H1 (cell line): ENCODE data around the gene MRPL4. TPM values are rescaled to one million over a fixed set of nuclear protein-coding genes. Genes with fewer than 3 reads are reported as not detected.
A peak's percentile ranks its signal among the peaks of the same experiment; 100 is the strongest.

Experiments used
- CTCF ChIA-PET: fragments of 300-600 bp; sonication (Branson Sonifier 250); formaldehyde crosslinking; loops from one replicate; lab custom pipeline; 2021; ENCODE audit not compliant: partially characterized antibody; lab: Charles Lee
- POLR2A ChIA-PET: fragments of 300-600 bp; sonication (Branson Sonifier 250); formaldehyde crosslinking; loops from one replicate; lab custom pipeline; 2021; ENCODE audit warnings: inconsistent platforms; ENCODE audit not compliant: partially characterized antibody; lab: Charles Lee
- DNase-seq, 2 experiments: peaks; one replicate each; pipeline versions ENCODE4 v3.0.0 to v3.0.0-alpha.2; 2010 to 2022; ENCODE audit warnings: low spot score in 2 of 2, low read depth in 1 of 2, mixed read lengths in 1 of 2
- FAIRE-seq: peaks from 2 replicates; lab custom pipeline; 2011; peaks lifted over from hg19 to GRCh38; lab: Jason Lieb, UNC
- H2AFZ ChIP-seq: 2 replicates; pipeline ENCODE4 v1.8.1; 2012; ENCODE audit warnings: low read length, inconsistent platforms
- H2AK5ac ChIP-seq: 2 replicates; pipeline ENCODE4 v1.6.1; 2013; ENCODE audit warnings: low read depth, low read length
- H2BK120ac ChIP-seq: replicated peaks from 2 replicates; pipeline ENCODE3; 2013; ENCODE audit warnings: low read depth, low read length, inconsistent platforms
- H2BK12ac ChIP-seq: 2 replicates; pipeline ENCODE4 v1.6.1; 2013; ENCODE audit warnings: low read depth, low read length
- H2BK15ac ChIP-seq: 2 replicates; pipeline ENCODE4 v1.6.1; 2013; ENCODE audit warnings: low read length
- H2BK20ac ChIP-seq: 2 replicates; pipeline ENCODE4 v1.6.1; 2013; ENCODE audit warnings: low read length
- H2BK5ac ChIP-seq: 2 replicates; pipeline ENCODE4 v1.6.1; 2013; ENCODE audit warnings: low read depth, low read length
- H3K14ac ChIP-seq: 2 replicates; pipeline ENCODE4 v1.6.1; 2013; ENCODE audit warnings: inconsistent platforms; ENCODE audit not compliant: insufficient read length
- H3K18ac ChIP-seq: 2 replicates; pipeline ENCODE4 v1.6.1; 2013; ENCODE audit warnings: low read length; ENCODE audit errors: extremely low read depth
- H3K23ac ChIP-seq: 2 replicates; pipeline ENCODE4 v1.6.1; 2013; ENCODE audit warnings: inconsistent platforms; ENCODE audit not compliant: insufficient read length
- H3K23me2 ChIP-seq: 2 replicates; pipeline ENCODE4 v1.6.1; 2013; ENCODE audit warnings: low read depth, low read length
- H3K27ac ChIP-seq: 2 replicates; pipeline ENCODE4 v1.6.1; 2011; ENCODE audit warnings: low read depth, low read length, inconsistent platforms
- H3K27me3 ChIP-seq, 4 experiments: replicated peaks in 1 of 4; 1 replicate in 1 of 4; 2 replicates in 3 of 4; pipeline versions ENCODE4 v1.6.1 to v1.8.1; 2011 to 2013; ENCODE audit warnings: low read length in 3 of 4, mild to moderate bottlenecking in 3 of 4, inconsistent platforms in 2 of 4, mixed read lengths in 2 of 4, moderate library complexity in 1 of 4; ENCODE audit not compliant: control insufficient read depth in 3 of 4, insufficient read depth in 3 of 4; ENCODE audit errors: extremely low read depth in 1 of 4
- H3K36me3 ChIP-seq, 4 experiments: 2 replicates each; pipeline versions ENCODE4 v1.6.1 to v1.8.1; 2011 to 2013; ENCODE audit warnings: mild to moderate bottlenecking in 4 of 4, low read length in 3 of 4, moderate library complexity in 2 of 4, control low read depth in 1 of 4, inconsistent platforms in 1 of 4; ENCODE audit not compliant: insufficient read depth in 4 of 4, control insufficient read depth in 2 of 4
- H3K4ac ChIP-seq: replicated peaks from 2 replicates; pipeline ENCODE3; 2013; ENCODE audit warnings: low read length, low read depth, mixed read lengths, inconsistent platforms; ENCODE audit not compliant: insufficient read length
- H3K4me1 ChIP-seq, 4 experiments: replicated peaks in 1 of 4; 1 replicate in 1 of 4; 2 replicates in 3 of 4; pipeline versions ENCODE4 v1.6.1 to v1.8.1; 2011 to 2013; ENCODE audit warnings: low read length in 3 of 4, inconsistent platforms in 2 of 4, mixed read lengths in 1 of 4; ENCODE audit not compliant: insufficient read depth in 4 of 4, control insufficient read depth in 3 of 4
- H3K4me2 ChIP-seq, 2 experiments: 2 replicates each; pipeline versions ENCODE4 v1.6.1 to v1.8.1; 2011 to 2013; ENCODE audit warnings: low read depth in 2 of 2, low read length in 2 of 2, control low read depth in 1 of 2, inconsistent platforms in 1 of 2, mild to moderate bottlenecking in 1 of 2; ENCODE audit not compliant: insufficient read depth in 1 of 2
- H3K4me3 ChIP-seq, 4 experiments: fragments of 200-600, 300-600 bp in 1 of 4; sonication (generic), shearing (Covaris generic), sonication (Bioruptor Twin) in 1 of 4; 2 replicates each; pipeline versions ENCODE4 v1.5.1 to v1.8.1; 2011 to 2016; ENCODE audit warnings: low read length in 4 of 4, low read depth in 3 of 4, control low read depth in 2 of 4, inconsistent platforms in 2 of 4, mild to moderate bottlenecking in 2 of 4, mixed read lengths in 1 of 4, moderate library complexity in 1 of 4; ENCODE audit not compliant: insufficient read depth in 2 of 4; ENCODE audit errors: extremely low read depth in 1 of 4
- H3K56ac ChIP-seq: replicated peaks from 2 replicates; pipeline ENCODE3; 2013; ENCODE audit warnings: low read depth, mild to moderate bottlenecking, mixed read lengths, low read length, inconsistent platforms; ENCODE audit not compliant: insufficient read length
- H3K79me1 ChIP-seq: 2 replicates; pipeline ENCODE4 v1.6.1; 2013; ENCODE audit warnings: low read depth, low read length, control low read depth
- H3K79me2 ChIP-seq, 2 experiments: 2 replicates each; pipeline versions ENCODE4 v1.6.1 to v1.8.1; 2012 to 2013; ENCODE audit warnings: low read length in 2 of 2, mild to moderate bottlenecking in 2 of 2, inconsistent platforms in 1 of 2; ENCODE audit not compliant: insufficient read depth in 2 of 2, control insufficient read depth in 1 of 2
- H3K9ac ChIP-seq, 4 experiments: replicated peaks in 1 of 4; 1 replicate in 1 of 4; 2 replicates in 3 of 4; pipeline versions ENCODE4 v1.6.1 to v1.8.1; 2011 to 2013; ENCODE audit warnings: low read depth in 3 of 4, low read length in 3 of 4, control low read depth in 2 of 4, mild to moderate bottlenecking in 2 of 4, moderate library complexity in 2 of 4, inconsistent platforms in 1 of 4; ENCODE audit errors: extremely low read depth in 1 of 4
- H3K9me3 ChIP-seq, 2 experiments: 2 replicates each; pipeline versions ENCODE4 v1.6.1 to v1.8.1; 2012 to 2013; ENCODE audit warnings: mild to moderate bottlenecking in 2 of 2, moderate library complexity in 2 of 2, control low read depth in 1 of 2, inconsistent platforms in 1 of 2, low read depth in 1 of 2, low read length in 1 of 2, mixed read lengths in 1 of 2; ENCODE audit not compliant: insufficient read depth in 2 of 2
- H4K20me1 ChIP-seq, 2 experiments: replicated peaks in 1 of 2; 2 replicates each; pipeline versions ENCODE3 to v1.8.1; 2011 to 2013; ENCODE audit warnings: inconsistent platforms in 2 of 2, low read length in 2 of 2, mild to moderate bottlenecking in 1 of 2; ENCODE audit not compliant: insufficient read depth in 2 of 2, control insufficient read depth in 1 of 2
- H4K5ac ChIP-seq: 2 replicates; pipeline ENCODE4 v1.6.1; 2013; ENCODE audit warnings: low read length, low read depth, mixed read lengths, inconsistent platforms; ENCODE audit not compliant: insufficient read length
- H4K8ac ChIP-seq: 2 replicates; pipeline ENCODE4 v1.8.0; 2013; ENCODE audit warnings: mild to moderate bottlenecking, moderate library complexity, low read length, inconsistent platforms; ENCODE audit not compliant: insufficient read depth; ENCODE audit errors: extremely low read depth
- H4K91ac ChIP-seq: replicated peaks from 2 replicates; pipeline ENCODE3; 2013; ENCODE audit warnings: low read length, mixed read lengths, inconsistent platforms; ENCODE audit not compliant: insufficient read length
- CHD2 ChIP-seq: IDR thresholded peaks from 2 replicates; pipeline ENCODE4 v1.6.1; 2012; ENCODE audit warnings: low read length, improper control_type of control experiment
- CTCF ChIP-seq, 3 experiments: IDR thresholded peaks; 1 replicate in 2 of 3; 2 replicates in 1 of 3; pipeline versions ENCODE4 v1.5.1 to v1.6.1; 2011; ENCODE audit warnings: low read length in 3 of 3, mild to moderate bottlenecking in 3 of 3, inconsistent platforms in 2 of 3, low read depth in 1 of 3, moderate library complexity in 1 of 3; ENCODE audit not compliant: insufficient read depth in 1 of 3; ENCODE audit errors: control extremely low read depth in 1 of 3
- KDM5A ChIP-seq: fragments of 200-600 bp; IDR thresholded peaks from 2 replicates; pipeline ENCODE4 v1.7.1; 2012; ENCODE audit warnings: mild to moderate bottlenecking, low read length, inconsistent platforms, mixed read lengths
- SP1 ChIP-seq: IDR thresholded peaks from 2 replicates; pipeline ENCODE4 v1.6.1; 2011; ENCODE audit warnings: low read depth, low read length
- WGBS, 2 experiments: shearing (Covaris generic) in 1 of 2; methylation state at CpG; one replicate each; pipeline versions ENCODE4 v1.1.6 to v1.1.7; 2013 to 2015; ENCODE audit warnings: low lambda C conversion rate in 2 of 2, mixed read lengths in 2 of 2, inconsistent platforms in 1 of 2, low coverage in 1 of 2, missing lambda C conversion rate in 1 of 2; ENCODE audit not compliant: insufficient replicate concordance in 2 of 2, insufficient coverage in 1 of 2, insufficient read length in 1 of 2; ENCODE audit errors: extremely low coverage in 1 of 2, missing lambda C conversion rate in 1 of 2; 5-methylcytosine and 5-hydroxymethylcytosine counted together
- polyA plus RNA-seq, 7 experiments: library from polyadenylated mRNA; depleted of rRNA in 3 of 7; stranded (reverse) in 5 of 7; unstranded in 2 of 7; fragments of >200 nt in 5 of 7; fragments of 200-250 nt in 2 of 7; gene quantifications; 1 replicate in 5 of 7; 2 replicates in 1 of 7; 4 replicates in 1 of 7; pipeline versions ENCODE4 v1.2.1 to v1.2.3, GENCODE V29; 2011 to 2013; ENCODE audit warnings: missing spikeins in 2 of 7, mixed read lengths in 2 of 7
- total RNA-seq: library from RNA; stranded (reverse); fragmentation: NEBNext Ultra II Directional; extraction: Animal tissue kit (Norgen Biotek cat#: 25700); gene quantifications from 2 replicates; pipeline ENCODE4 v1.2.1, GENCODE V29; 2021

The MRPL4 gene
- total and polyA plus RNA-seq, 2 of the 8 experiments (the other 6 are each of a cell fraction or from before 2014, with no cell fraction given): 82.3 to 187 TPM

- Histone ChIP-seq H3K56ac (no peak overlapping the region), H2AFZ (no peak overlapping the region), H3K9ac (no peak overlapping the region; a peak in 1 of 7 replicates), H3K9me3 (no peaks in the 10 kb centered on the region), H3K36me3 (peaks cover 0 to 3% (median under 1%) of the 10 kb centered on the region in 4 experiments; a peak in 3 of 8 replicates), H4K20me1 (peaks cover 12% of the 10 kb centered on the region in 2 experiments), H2BK120ac (no peak overlapping the region), H4K5ac (no peak overlapping the region), H2BK15ac (no peak overlapping the region; the same call in 1 of the 2 replicates), H4K8ac (no peak overlapping the region; the same call in 1 of the 2 replicates), H3K79me2 (peaks cover 0 to 16% of the 10 kb centered on the region in 2 experiments; a peak in 2 of 4 replicates), H3K4ac (no peak overlapping the region), H3K23me2 (peaks cover 10% of the 10 kb centered on the region; the same call in 1 of the 2 replicates), H2BK5ac (no peak overlapping the region; the same call in 1 of the 2 replicates), H2BK20ac (no peak overlapping the region), H2AK5ac (no peak overlapping the region), H3K4me2 (no peak overlapping the region), H3K27ac (no peak overlapping the region; the same call in 1 of the 2 replicates), H2BK12ac (peak overlapping the region; percentile 60; the same call in 1 of the 2 replicates), H3K14ac (no peak overlapping the region), H3K18ac (no peak overlapping the region), H3K4me1 (peaks cover 3 to 7% (median 3%) of the 10 kb centered on the region in 4 experiments; a peak in 4 of 7 replicates), H4K91ac (no peak overlapping the region), H3K27me3 (0 out of 7 replicates have a peak, but pooled peaks cover 0 to 3% (median 0%) of the 10 kb centered on the region in 4 experiments), H3K4me3 (no peak overlapping the region), H3K79me1 (peaks cover 11% of the 10 kb centered on the region), H3K23ac (no peak overlapping the region)
- FAIRE-seq: no peak
- POLR2A ChIA-PET: interaction anchor here (0.6 to 1.5 kb wide), 9 partner anchors 10 to 175 kb away, joined by 3 to 4 read pairs (median 3); partner anchors contain the start of gene DNMT1
- 89% methylated on average over 23 of the region's 28 CpGs; no CpG with 5 or more reads in 1 of the 2 experiments for WGBS, 2 experiments
- CTCF ChIA-PET: interaction anchor here (0.6 to 6.4 kb wide), 15 partner anchors 9 to 114 kb away, joined by 3 to 59 read pairs (median 6); partner anchors contain the start of gene MRPL4
- DNase-seq: no peak
- TF ChIP-seq SP1: peak; percentile 80
- TF ChIP-seq CTCF (IDR thresholded peaks at IDR 0.05; ENCODE audit: control extremely low read depth in 1 of 3, insufficient read depth in 1 of 3, low read depth in 1 of 3, low read length in 3 of 3): peak in 2 of 3 experiments; percentile 18 to 26; a peak in 2 of 4 replicates
- TF ChIP-seq KDM5A: no peak
- TF ChIP-seq CHD2: peak; percentile 34; the same call in 1 of the 2 replicates
Observed at GRCh38 chr19:10227026-10227971, 24.7 kb upstream of the MRPL4 start.
